Astrocyte of the spinal cord (primary cell): ENCODE measurements around the gene DIABLO.

Experiments
- DNase-seq: peaks from one replicate; pipeline ENCODE4 v3.0.0; 2011; ENCODE audit warnings: low read depth, low spot score
- H3K4me3 ChIP-seq: 2 replicates; pipeline ENCODE4 v1.5.1; 2011; ENCODE audit warnings: low read depth, mild to moderate bottlenecking, low read length, moderate library complexity
- CTCF ChIP-seq: IDR thresholded peaks from 2 replicates; pipeline ENCODE4 v1.5.1; 2012; ENCODE audit warnings: low read depth, mild to moderate bottlenecking, low read length, inconsistent platforms
- in situ Hi-C: cut with HindIII; loops from 2 replicates; pipeline ENCODE4 v1.10.0; 2017; ENCODE audit warnings: low sequenced_read_pairs

DIABLO gene

GRCh38 chr12:122235741-122236140 is 9.9 kb upstream of the DIABLO start:
- TF ChIP-seq CTCF: no peak
- H3K4me3 ChIP-seq: no peak overlapping the region
- no peak for DNase-seq
- in situ Hi-C loops: no loop called here

- no peak for TF ChIP-seq CTCF
- in situ Hi-C loops: no loop called here
- DNase-seq: no peak
- H3K4me3 ChIP-seq: no peak overlapping the region
Observed at GRCh38 chr12:122232691-122233090, 6.8 kb upstream of the DIABLO start.

- no peak for DNase-seq
- no peak overlapping the region for H3K4me3 ChIP-seq
- in situ Hi-C loops: no loop called here
- TF ChIP-seq CTCF: no peak
Observed at GRCh38 chr12:122230798-122231197, 4.9 kb upstream of the DIABLO start.

GRCh38 chr12:122228092-122228491 is 2.2 kb upstream of the DIABLO start:
- no peak for TF ChIP-seq CTCF
- no peak for DNase-seq
- H3K4me3 ChIP-seq: no peak overlapping the region
- in situ Hi-C loops: no loop called here

- in situ Hi-C loops: no loop called here
- DNase-seq: no peak
Observed at GRCh38 chr12:122227341-122227740, 1.5 kb upstream of the DIABLO start.

GRCh38 chr12:122226366-122227125 is 694 bp upstream of the DIABLO start:
- H3K4me3 ChIP-seq: peak overlapping the region; percentile 21
- TF ChIP-seq CTCF: no peak
- DNase-seq: no peak
- in situ Hi-C loops: no loop called here

More at GRCh38 chr12:122227341-122227740, 1.5 kb upstream of the DIABLO start:
- no peak overlapping the region for H3K4me3 ChIP-seq
- no peak for TF ChIP-seq CTCF
